ENCODE results near the gene GNAQ.
"Not testable (repeated sequence)": the region's sequence is repeated elsewhere in the genome, so short reads cannot be mapped to it uniquely, and the experiment has no call there.

Gene GNAQ

GRCh38 chr9:77899679-77900354 lies 131.8 kb downstream of the GNAQ start:
- DNase-seq = peak; percentile 44

GRCh38 chr9:77898864-77899263 lies 132.7 kb downstream of the GNAQ start:
- DNase-seq = no peak

- DNase-seq = no peak
Measured at GRCh38 chr9:77896938-77897667, 134.5 kb downstream of the GNAQ start.

DNA sequence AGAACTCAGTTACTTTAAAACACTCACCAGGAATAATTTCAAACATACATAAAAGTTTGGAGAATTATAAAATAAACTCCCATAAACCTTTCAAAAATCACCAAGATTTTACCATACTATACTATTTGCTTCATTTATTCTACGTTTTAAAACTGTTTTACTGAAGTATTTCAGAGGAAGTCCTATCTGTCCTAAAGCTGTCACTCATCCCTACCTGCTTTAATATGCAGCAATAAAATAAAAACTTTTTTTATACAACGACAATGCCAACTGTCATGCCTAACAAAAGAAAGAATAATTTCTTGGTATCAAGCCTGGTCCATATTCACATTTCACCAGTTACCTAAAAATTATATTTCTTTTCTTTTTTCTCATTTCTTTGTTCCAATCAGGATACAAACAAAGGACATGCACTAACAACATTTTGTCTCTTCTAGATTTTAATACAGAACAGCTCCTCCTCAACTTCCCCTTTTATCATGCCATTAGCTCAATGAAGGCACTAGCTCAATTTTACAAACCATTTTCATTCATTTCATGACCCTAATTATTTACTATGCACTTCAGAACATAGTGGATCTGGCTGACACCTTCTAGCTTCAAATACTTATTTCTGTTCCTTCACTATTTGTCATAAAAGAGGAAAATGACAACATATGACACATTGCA lies 135.2 kb downstream of the GNAQ start:
- DNase-seq = no peak

- DNase-seq = no peak
Measured at GRCh38 chr9:77893706-77894105, 137.9 kb downstream of the GNAQ start.

GRCh38 chr9:77892955-77893514 lies 138.6 kb downstream of the GNAQ start:
- DNase-seq = no peak

GRCh38 chr9:77892171-77892570 lies 139.4 kb downstream of the GNAQ start:
- no peak for DNase-seq

GRCh38 chr9:77891128-77891800 lies 140.3 kb downstream of the GNAQ start:
- DNase-seq = no peak

GRCh38 chr9:77887662-77888061 lies 143.9 kb downstream of the GNAQ start:
- DNase-seq = no peak

GRCh38 chr9:77885104-77885672 lies 146.4 kb downstream of the GNAQ start:
- no peak for DNase-seq

- DNase-seq = no peak
Measured at GRCh38 chr9:77883846-77884771, 147.5 kb downstream of the GNAQ start.

DNA sequence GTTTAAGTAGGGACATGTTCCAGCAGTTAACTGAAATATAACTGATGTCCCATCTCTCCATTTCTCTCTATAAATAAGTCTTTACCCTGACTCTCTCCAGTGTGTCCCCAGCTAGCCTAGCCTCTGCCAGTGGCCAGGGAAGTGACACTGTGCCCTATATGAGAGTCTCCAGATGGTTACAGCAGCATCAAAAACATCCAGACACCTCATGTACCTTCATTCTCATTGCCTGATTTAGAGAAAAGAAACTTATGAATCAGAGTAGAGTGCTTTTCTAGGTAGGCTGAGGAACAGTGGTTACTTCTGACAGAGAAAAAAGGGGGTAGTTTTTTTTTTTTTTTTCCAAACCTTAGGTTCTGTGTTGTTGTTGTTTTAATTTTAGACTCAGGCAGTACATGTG lies 148.5 kb downstream of the GNAQ start:
- no peak for DNase-seq

DNA sequence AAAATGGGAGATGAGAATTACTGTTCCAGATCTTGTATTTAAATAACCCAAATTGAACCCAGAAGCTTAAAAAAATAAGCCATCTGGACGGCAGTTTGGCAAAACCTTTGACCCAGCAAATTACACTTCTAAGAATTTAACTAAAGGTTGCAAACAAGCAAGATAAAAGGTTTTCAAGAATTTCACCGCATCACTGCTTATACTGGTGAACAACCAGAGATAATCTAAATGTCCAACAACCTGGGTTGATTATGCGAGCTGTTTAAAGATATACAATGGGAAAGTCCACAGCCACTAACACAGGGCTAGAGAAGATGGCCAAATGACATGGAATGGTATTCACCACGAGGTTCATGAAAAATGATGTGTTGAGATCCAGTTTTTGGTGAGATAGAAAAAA lies 149.3 kb downstream of the GNAQ start:
- DNase-seq = no peak

GRCh38 chr9:77881634-77882033 lies 150.0 kb downstream of the GNAQ start:
- not testable (repeated sequence) for DNase-seq

DNA sequence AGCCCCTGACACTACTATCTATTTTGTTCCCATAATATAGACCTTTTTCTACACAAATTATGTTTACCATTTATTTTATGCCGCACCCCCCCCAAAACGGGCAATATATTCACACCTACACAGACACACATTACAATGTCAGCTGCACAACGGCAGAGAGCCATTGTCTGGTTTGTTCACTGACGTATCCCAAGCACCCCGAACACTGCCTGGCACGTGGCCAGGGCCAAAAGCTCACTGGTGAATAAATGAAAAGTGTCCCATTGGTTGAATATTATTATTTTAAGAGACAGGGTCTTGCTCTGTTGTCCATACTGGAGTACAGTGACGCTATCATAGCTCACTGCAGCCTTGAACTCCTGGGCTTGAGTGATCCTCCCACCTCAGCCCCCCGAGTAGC lies 150.5 kb downstream of the GNAQ start:
- no peak for DNase-seq

DNA sequence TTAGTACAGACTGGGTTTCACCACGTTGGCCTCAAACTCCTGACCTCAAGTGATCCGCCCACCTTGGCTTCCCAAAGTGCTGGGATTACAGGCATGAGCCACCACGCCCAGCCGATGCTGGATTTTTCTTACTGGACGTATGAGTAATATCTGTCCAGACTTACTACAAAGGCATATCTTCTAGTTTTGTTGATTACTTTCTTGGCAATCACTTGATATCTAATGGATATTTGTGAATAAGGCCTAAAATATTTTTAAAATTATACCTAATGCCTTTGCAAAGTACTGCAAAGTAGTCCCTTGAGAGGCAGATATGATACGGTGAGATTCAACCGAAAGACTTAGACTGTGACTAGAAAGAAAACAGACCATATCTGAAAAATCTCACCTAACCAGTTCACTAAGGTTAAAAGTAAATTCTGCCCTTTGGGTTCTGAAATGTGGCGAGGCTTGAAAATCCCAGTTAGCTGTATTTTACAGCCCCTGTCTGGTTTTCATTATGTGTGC lies 152.1 kb downstream of the GNAQ start:
- no peak for DNase-seq

GRCh38 chr9:77878793-77879192 lies 152.8 kb downstream of the GNAQ start:
- DNase-seq = not testable (repeated sequence)

- DNase-seq = no peak
Measured at GRCh38 chr9:77877976-77878375, 153.6 kb downstream of the GNAQ start.

- no peak for DNase-seq
Measured at GRCh38 chr9:77876590-77876989, 155.0 kb downstream of the GNAQ start.

DNA sequence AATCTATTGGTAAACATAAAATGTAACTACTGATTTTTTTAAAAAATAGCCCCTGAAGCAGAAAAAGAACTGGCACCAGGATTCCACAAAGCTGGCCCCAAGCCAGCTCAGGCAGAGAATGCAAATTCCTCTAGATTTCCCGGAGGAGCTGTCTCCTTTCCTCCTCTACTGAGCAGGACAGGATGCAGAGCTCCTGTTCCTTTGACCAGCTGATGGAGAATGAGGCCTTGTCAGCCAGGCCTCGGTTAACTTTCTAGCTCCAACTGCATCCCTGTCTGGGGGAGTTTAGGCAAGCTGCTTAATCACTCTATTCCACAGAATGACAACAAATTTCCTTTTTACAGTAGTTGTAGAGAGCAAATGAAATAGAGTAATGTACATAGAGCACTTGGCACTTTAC lies 155.5 kb downstream of the GNAQ start:
- DNase-seq = no peak

- DNase-seq = no peak
Measured at GRCh38 chr9:77872863-77873262, 158.7 kb downstream of the GNAQ start.
